ENCODE data around the gene REEP2. TPM values are rescaled to one million over a fixed set of nuclear protein-coding genes. Genes with fewer than 3 reads are reported as not detected.

The REEP2 gene
- total RNA-seq, 1 donor from 2014 or later, result 7.3 TPM

GRCh38 chr5:138465261-138466124, 26.6 kb downstream of the REEP2 start, which contains the start of gene EGR1:
EGR1 (plus strand) TSS chr5:138465479; CDS start chr5:138465762, 283 bp downstream.
- Histone ChIP-seq H3K4me1 (ENCODE audit: control insufficient read depth in 3 of 3, insufficient read depth in 3 of 3, low read length in 3 of 3) (peaks cover 37 to 50% (median 44%) of the 10 kb centered on the region in 3 donors), H3K27ac (ENCODE audit: low read depth, low read length) (peak within 1 kb of the TSS; percentile 98), H3K36me3 (ENCODE audit: control insufficient read depth in 3 of 3, insufficient read depth in 3 of 3, low read length in 3 of 3) (peaks cover 7 to 11% (median 11%) of the 10 kb centered on the region in 3 donors), H3K4me3 (ENCODE audit: low read length in 3 of 3) (peak within 1 kb of the TSS; percentile 87 to 93 (median 90)), H3K9me3 (ENCODE audit: control insufficient read depth in 3 of 3, low read length in 3 of 3) (no peaks in the 10 kb centered on the region), H3K9ac (ENCODE audit: low read depth in 1 of 3, low read length in 3 of 3) (peak within 1 kb of the TSS; percentile 92 to 99 (median 92)), H3K27me3 (ENCODE audit: control insufficient read depth in 3 of 3, insufficient read depth in 3 of 3, low read length in 3 of 3) (peaks cover 0 to 7% (median 3%) of the 10 kb centered on the region in 3 donors)

GRCh38 chr5:138466125-138466899, 27.5 kb downstream of the REEP2 start:
- H3K9me3 ChIP-seq (ENCODE audit: control insufficient read depth in 3 of 3, low read length in 3 of 3), result no peaks in the 10 kb centered on the region
- peak overlapping the region; percentile 86 to 93 (median 90) for H3K4me3 ChIP-seq (ENCODE audit: low read length in 3 of 3)
- peak overlapping the region; percentile 14 for H3K27ac ChIP-seq (ENCODE audit: low read depth, low read length)
- peaks cover 0 to 7% (median 3%) of the 10 kb centered on the region in 3 donors for H3K27me3 ChIP-seq (ENCODE audit: control insufficient read depth in 3 of 3, insufficient read depth in 3 of 3, low read length in 3 of 3)
- peak overlapping the region; percentile 72 to 92 (median 78) for H3K9ac ChIP-seq (ENCODE audit: low read depth in 1 of 3, low read length in 3 of 3)
- H3K4me1 ChIP-seq (ENCODE audit: control insufficient read depth in 3 of 3, insufficient read depth in 3 of 3, low read length in 3 of 3), result peaks cover 31 to 42% (median 41%) of the 10 kb centered on the region in 3 donors
- H3K36me3 ChIP-seq (ENCODE audit: control insufficient read depth in 3 of 3, insufficient read depth in 3 of 3, low read length in 3 of 3), result peaks cover 7 to 11% (median 11%) of the 10 kb centered on the region in 3 donors

- no peaks in the 10 kb centered on the region for H3K9me3 ChIP-seq (ENCODE audit: control insufficient read depth in 3 of 3, low read length in 3 of 3)
- H3K27ac ChIP-seq (ENCODE audit: low read depth, low read length), result peak overlapping the region; percentile 14
- H3K9ac ChIP-seq (ENCODE audit: low read depth in 1 of 3, low read length in 3 of 3), result peak overlapping the region in 2 of 3 donors; percentile 78 to 92
- H3K36me3 ChIP-seq (ENCODE audit: control insufficient read depth in 3 of 3, insufficient read depth in 3 of 3, low read length in 3 of 3), result peaks cover 7 to 11% (median 11%) of the 10 kb centered on the region in 3 donors
- peaks cover 28 to 37% (median 36%) of the 10 kb centered on the region in 3 donors for H3K4me1 ChIP-seq (ENCODE audit: control insufficient read depth in 3 of 3, insufficient read depth in 3 of 3, low read length in 3 of 3)
- H3K27me3 ChIP-seq (ENCODE audit: control insufficient read depth in 3 of 3, insufficient read depth in 3 of 3, low read length in 3 of 3), result peaks cover 0 to 7% (median 3%) of the 10 kb centered on the region in 3 donors
- peak overlapping the region; percentile 86 to 93 (median 90) for H3K4me3 ChIP-seq (ENCODE audit: low read length in 3 of 3)
Observed at GRCh38 chr5:138466900-138467710, 28.2 kb downstream of the REEP2 start.

- peaks cover 0 to 7% (median 3%) of the 10 kb centered on the region in 3 donors for H3K27me3 ChIP-seq (ENCODE audit: control insufficient read depth in 3 of 3, insufficient read depth in 3 of 3, low read length in 3 of 3)
- peaks cover 7 to 11% (median 11%) of the 10 kb centered on the region in 3 donors for H3K36me3 ChIP-seq (ENCODE audit: control insufficient read depth in 3 of 3, insufficient read depth in 3 of 3, low read length in 3 of 3)
- peaks cover 28 to 37% (median 36%) of the 10 kb centered on the region in 3 donors for H3K4me1 ChIP-seq (ENCODE audit: control insufficient read depth in 3 of 3, insufficient read depth in 3 of 3, low read length in 3 of 3)
- no peak overlapping the region for H3K27ac ChIP-seq (ENCODE audit: low read depth, low read length)
- H3K9me3 ChIP-seq (ENCODE audit: control insufficient read depth in 3 of 3, low read length in 3 of 3), result no peaks in the 10 kb centered on the region
- peak overlapping the region in 1 of 3 donors; percentile 16 for H3K9ac ChIP-seq (ENCODE audit: low read depth in 1 of 3, low read length in 3 of 3)
- H3K4me3 ChIP-seq (ENCODE audit: low read length in 3 of 3), result peak overlapping the region; percentile 54 to 93 (median 86)
Observed at GRCh38 chr5:138467711-138468132, 28.9 kb downstream of the REEP2 start.

- Histone ChIP-seq H3K9me3 (ENCODE audit: control insufficient read depth in 3 of 3, low read length in 3 of 3) (no peaks in the 10 kb centered on the region), H3K4me3 (ENCODE audit: low read length in 3 of 3) (peak overlapping the region in 2 of 3 donors; percentile 86 to 93), H3K27me3 (ENCODE audit: control insufficient read depth in 3 of 3, insufficient read depth in 3 of 3, low read length in 3 of 3) (peaks cover 0 to 7% (median 3%) of the 10 kb centered on the region in 3 donors), H3K4me1 (ENCODE audit: control insufficient read depth in 3 of 3, insufficient read depth in 3 of 3, low read length in 3 of 3) (peaks cover 26 to 35% (median 34%) of the 10 kb centered on the region in 3 donors), H3K36me3 (ENCODE audit: control insufficient read depth in 3 of 3, insufficient read depth in 3 of 3, low read length in 3 of 3) (peaks cover 7 to 11% (median 11%) of the 10 kb centered on the region in 3 donors), H3K9ac (ENCODE audit: low read depth in 1 of 3, low read length in 3 of 3) (no peak overlapping the region), H3K27ac (ENCODE audit: low read depth, low read length) (no peak overlapping the region)
Observed at GRCh38 chr5:138468133-138468965, 29.5 kb downstream of the REEP2 start.

- peaks cover 25 to 31% (median 29%) of the 10 kb centered on the region in 3 donors for H3K4me1 ChIP-seq (ENCODE audit: control insufficient read depth in 3 of 3, insufficient read depth in 3 of 3, low read length in 3 of 3)
- no peak overlapping the region for H3K27ac ChIP-seq (ENCODE audit: low read depth, low read length)
- peaks cover 0 to 7% (median 3%) of the 10 kb centered on the region in 3 donors for H3K27me3 ChIP-seq (ENCODE audit: control insufficient read depth in 3 of 3, insufficient read depth in 3 of 3, low read length in 3 of 3)
- H3K36me3 ChIP-seq (ENCODE audit: control insufficient read depth in 3 of 3, insufficient read depth in 3 of 3, low read length in 3 of 3), result peaks cover 7 to 11% (median 11%) of the 10 kb centered on the region in 3 donors
- no peaks in the 10 kb centered on the region for H3K9me3 ChIP-seq (ENCODE audit: control insufficient read depth in 3 of 3, low read length in 3 of 3)
- H3K9ac ChIP-seq (ENCODE audit: low read depth in 1 of 3, low read length in 3 of 3), result no peak overlapping the region
- H3K4me3 ChIP-seq (ENCODE audit: low read length in 3 of 3), result no peak overlapping the region
Observed at GRCh38 chr5:138468966-138469539, 30.2 kb downstream of the REEP2 start.

- Histone ChIP-seq H3K4me3 (ENCODE audit: low read length in 3 of 3) (no peak overlapping the region), H3K27ac (ENCODE audit: low read depth, low read length) (no peak overlapping the region), H3K27me3 (ENCODE audit: control insufficient read depth in 3 of 3, insufficient read depth in 3 of 3, low read length in 3 of 3) (peaks cover 0 to 7% (median 3%) of the 10 kb centered on the region in 3 donors), H3K9ac (ENCODE audit: low read depth in 1 of 3, low read length in 3 of 3) (no peak overlapping the region), H3K36me3 (ENCODE audit: control insufficient read depth in 3 of 3, insufficient read depth in 3 of 3, low read length in 3 of 3) (peaks cover 7 to 11% (median 11%) of the 10 kb centered on the region in 3 donors), H3K4me1 (ENCODE audit: control insufficient read depth in 3 of 3, insufficient read depth in 3 of 3, low read length in 3 of 3) (peaks cover 21 to 26% (median 24%) of the 10 kb centered on the region in 3 donors), H3K9me3 (ENCODE audit: control insufficient read depth in 3 of 3, low read length in 3 of 3) (no peaks in the 10 kb centered on the region)
Observed at GRCh38 chr5:138469540-138470321, 30.9 kb downstream of the REEP2 start.

Measured in skeletal muscle tissue (tissue), 4 donors.